ENCODE results near the gene R3HDM2. TPM values are rescaled to one million over a fixed set of nuclear protein-coding genes. Genes with fewer than 3 reads are reported as not detected.
A peak's percentile ranks its signal among the peaks of the same experiment; 100 is the strongest.

R3HDM2 gene
- total RNA-seq, 1 experiment from 2014 or later: 45.4 TPM

DNA sequence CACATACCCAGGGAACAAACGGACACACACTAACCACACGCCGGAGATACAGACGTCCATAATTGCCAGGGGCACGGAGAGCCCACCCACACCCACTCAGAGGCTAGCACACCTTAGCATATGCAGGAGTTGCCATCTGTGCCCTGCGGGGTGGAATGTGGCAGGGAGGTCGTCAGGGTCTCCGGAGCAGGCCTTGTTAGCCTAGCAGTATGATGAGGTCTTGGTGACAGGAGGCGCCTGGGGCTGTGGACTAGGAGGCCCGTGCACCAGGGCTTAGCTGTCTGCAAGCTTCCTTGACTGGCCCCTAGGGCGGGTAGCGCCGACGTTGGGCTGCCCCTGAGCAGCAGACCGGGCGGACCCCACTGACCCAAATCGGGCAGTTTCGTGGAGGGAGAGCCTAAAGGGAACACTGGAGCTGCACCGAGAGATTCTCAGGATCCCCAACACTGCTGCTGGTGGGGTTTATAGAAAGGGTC, 189.9 kb downstream of the R3HDM2 start:
- H2AFZ ChIP-seq (ENCODE audit: low read depth, low read length, poor library complexity, severe bottlenecking): no peak overlapping the region

More for the DNA sequence above, 189.9 kb downstream of the R3HDM2 start:
- Histone ChIP-seq H3K4me3 (replicated peaks in 1 of 2; ENCODE audit: low read depth in 1 of 2, low read length in 2 of 2) (peak overlapping the region; percentile 47 to 55; a peak in 3 of 4 replicates), H3K9ac (ENCODE audit: low read length) (no peak overlapping the region), H3K9me3 (ENCODE audit: control insufficient read depth in 1 of 2, insufficient read depth in 1 of 2, low read depth in 1 of 2, low read length in 2 of 2) (no peaks in the 10 kb centered on the region), H3K27me3 (ENCODE audit: insufficient read depth, low read length) (peaks cover 4% of the 10 kb centered on the region; the same call in 1 of the 2 replicates), H3K27ac (ENCODE audit: low read depth, low read length) (0 out of 2 replicates have a peak overlapping the region, but pooled peaks have one; percentile 11), H3K4me1 (ENCODE audit: control insufficient read depth in 1 of 2, insufficient read depth in 2 of 2, low read length in 2 of 2) (peaks cover 39 to 62% of the 10 kb centered on the region in 2 experiments), H4K20me1 (ENCODE audit: insufficient read depth) (no peaks in the 10 kb centered on the region), H3K4me2 (ENCODE audit: low read length) (peak overlapping the region; percentile 77), H3K36me3 (ENCODE audit: control insufficient read depth in 1 of 2, insufficient read depth in 2 of 2, low read length in 2 of 2) (no peaks in the 10 kb centered on the region), H3K79me2 (ENCODE audit: insufficient read depth, low read length) (no peaks in the 10 kb centered on the region), H3K9me2 (ENCODE audit: insufficient read depth) (no peaks in the 10 kb centered on the region)
- TF ChIP-seq CTCF (IDR thresholded peaks at IDR 0.05 in 2 of 3, conservative IDR thresholded peaks at IDR 0.05 in 1 of 3; ENCODE audit: borderline replicate concordance in 1 of 3, insufficient read depth in 1 of 3, low read depth in 2 of 3, low read length in 2 of 3) (0 out of 6 replicates have a peak, but pooled peaks of 1 of the 3 experiments have one; percentile 2), EZH2 (IDR thresholded peaks at IDR 0.05) (no peak)
- TF ChIP-seq, protein P1, sequence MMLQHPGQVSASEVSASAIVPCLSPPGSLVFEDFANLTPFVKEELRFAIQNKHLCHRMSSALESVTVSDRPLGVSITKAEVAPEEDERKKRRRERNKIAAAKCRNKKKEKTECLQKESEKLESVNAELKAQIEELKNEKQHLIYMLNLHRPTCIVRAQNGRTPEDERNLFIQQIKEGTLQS (IDR thresholded peaks at IDR 0.05): no peak
- intact Hi-C loops (cut with micrococcal nuclease): loop anchor here (10.0 kb wide), 1 partner anchor 116 kb away; the partner anchor contains the start of gene LRP1
- ChIA-PET POLR2A (interaction anchor here (3.5 kb wide), 1 partner anchor 11 kb away, joined by 16 read pairs; the partner anchor contains the start of gene SHMT2), RAD21 (ENCODE audit: low non-redundant PET in 1 of 2, low total read pairs in 2 of 2, uncharacterized antibody in 2 of 2, unreplicated experiment in 2 of 2) (no interaction called here), CTCF (interaction anchor here (1.2 to 4.6 kb wide), 4 partner anchors 11 to 211 kb away, joined by 3 to 64 read pairs (median 20); partner anchors contain the start of gene SHMT2)
- DNase-seq (ENCODE audit: low read depth, low spot score) (no peak), ATAC-seq (no peak)
- no TSS peak for BruUV-seq (replicated peaks)

Data from HCT116 (cell line).